Mesenteric fat pad (tissue), 1 donor: ENCODE data around the gene CDCA3. TPM values are rescaled to one million over a fixed set of nuclear protein-coding genes. Genes with fewer than 3 reads are reported as not detected.
A peak's percentile ranks its signal among the peaks of the same experiment; 100 is the strongest.
"Not testable (repeated sequence)": the region's sequence is repeated elsewhere in the genome, so short reads cannot be mapped to it uniquely, and the experiment has no call there.

ENCODE experiments used
- DNase-seq: peaks from one replicate; pipeline ENCODE4 v3.0.0-alpha.2; 2020; ENCODE audit warnings: low spot score
- long read RNA-seq: library from polyadenylated mRNA; unstranded; transcript quantifications from one replicate; pipeline ENCODE4 v2.0.0, GENCODE V29; 2020
- total RNA-seq: library from RNA; stranded (reverse); fragmentation: NEBNext Ultra II Directional; extraction: Animal tissue kit (Norgen Biotek cat#: 25700); gene quantifications from one replicate; pipeline ENCODE4 v1.2.1, GENCODE V29; 2021
- donor health status: DM: yes; HTN: yes; CAD: no.

Gene CDCA3
- total RNA-seq = 0.16 TPM
- long read RNA-seq, partial matches to known transcripts = 0 of 4 reads
- long read RNA-seq, other reads (novel, unspliced or antisense) = 4 of 4 reads

- peak; percentile 95 for DNase-seq
Measured at GRCh38 chr12:6851153-6851920, at the start of gene CDCA3. Gene CDCA3, minus strand, starts transcription at chr12:6851286. Its CDS starts 334 bp downstream, at chr12:6850952.

GRCh38 chr12:6899837-6900519 lies 48.9 kb upstream of the CDCA3 start:
- no peak for DNase-seq

GRCh38 chr12:6899427-6899826 lies 48.3 kb upstream of the CDCA3 start:
- DNase-seq = no peak

- DNase-seq = no peak
Measured at GRCh38 chr12:6896846-6897435, 45.9 kb upstream of the CDCA3 start.

GRCh38 chr12:6894321-6894720 lies 43.2 kb upstream of the CDCA3 start:
- DNase-seq = no peak

- not testable (repeated sequence) for DNase-seq
Measured at GRCh38 chr12:6892683-6893082, 41.6 kb upstream of the CDCA3 start.

GRCh38 chr12:6891646-6892001 lies 40.5 kb upstream of the CDCA3 start:
- no peak for DNase-seq

GRCh38 chr12:6890789-6891645 lies 39.9 kb upstream of the CDCA3 start:
- peak; percentile 100 for DNase-seq

- DNase-seq = not testable (repeated sequence)
Measured at GRCh38 chr12:6889775-6890573, 38.9 kb upstream of the CDCA3 start.

GRCh38 chr12:6888794-6889193 lies 37.7 kb upstream of the CDCA3 start:
- not testable (repeated sequence) for DNase-seq

GRCh38 chr12:6888360-6888759 lies 37.3 kb upstream of the CDCA3 start:
- DNase-seq = no peak

GRCh38 chr12:6887460-6887859 lies 36.4 kb upstream of the CDCA3 start:
- DNase-seq = no peak

GRCh38 chr12:6886206-6886999 lies 35.3 kb upstream of the CDCA3 start:
- not testable (repeated sequence) for DNase-seq

GRCh38 chr12:6884539-6884938 lies 33.5 kb upstream of the CDCA3 start:
- DNase-seq = no peak

- DNase-seq = no peak
Measured at GRCh38 chr12:6883683-6884082, 32.6 kb upstream of the CDCA3 start.

- DNase-seq = no peak
Measured at GRCh38 chr12:6883252-6883651, 32.2 kb upstream of the CDCA3 start.

- DNase-seq = not testable (repeated sequence)
Measured at GRCh38 chr12:6879824-6880223, 28.7 kb upstream of the CDCA3 start.

GRCh38 chr12:6874015-6874368 lies 22.9 kb upstream of the CDCA3 start:
- DNase-seq = not testable (repeated sequence)
